T-cell (primary cell): ENCODE data around the gene IL12A. TPM values are rescaled to one million over a fixed set of nuclear protein-coding genes. Genes with fewer than 3 reads are reported as not detected.

Experiments used
- ATAC-seq, 4 experiments: fragments of 200-7000 bp in 3 of 4; fragments of 150-1000 bp in 1 of 4; cut with Tn5 transposase; replicated peaks in 1 of 4; 1 replicate in 3 of 4; 2 replicates in 1 of 4; pipeline ENCODE4 v1.10.0; 2021; ENCODE audit warnings: moderate library complexity in 3 of 4, mild to moderate bottlenecking in 2 of 4, moderate number of reproducible peaks in 1 of 4
- CTCF ChIA-PET, 2 donors: fragments of 300-600 bp; sonication (Branson Sonifier 250); formaldehyde crosslinking; loops; one replicate each; lab custom pipeline; 2022; ENCODE audit warnings: antibody characterized with exemption in 2 of 2; lab: Charles Lee
- POLR2A ChIA-PET, 2 donors: fragments of 300-600 bp; sonication (Branson Sonifier 250); formaldehyde crosslinking; loops; one replicate each; lab custom pipeline; 2022; ENCODE audit warnings: antibody characterized with exemption in 2 of 2; lab: Charles Lee
- DNase-seq, 35 experiments: peaks; one replicate each; pipeline versions ENCODE4 v3.0.0 to v3.0.0-alpha.2; 2013 to 2023
- H3K27ac ChIP-seq: one replicate; pipeline ENCODE4 v1.5.1; 2013; ENCODE audit warnings: low read length
- H3K27me3 ChIP-seq, 2 experiments: replicated peaks in 1 of 2; 1 replicate in 1 of 2; 2 replicates in 1 of 2; pipeline versions ENCODE4 v1.6.1 to v1.7.0; 2013; ENCODE audit warnings: low read length in 1 of 2, mixed read lengths in 1 of 2; ENCODE audit not compliant: control insufficient read depth in 2 of 2, insufficient read depth in 2 of 2; ENCODE audit errors: extremely low read depth in 1 of 2
- H3K36me3 ChIP-seq, 2 donors: 1 replicate in 1 of 2; 2 replicates in 1 of 2; pipeline versions ENCODE4 v1.6.1 to v1.7.0; 2013; ENCODE audit warnings: low read length in 1 of 2; ENCODE audit not compliant: control insufficient read depth in 2 of 2, insufficient read depth in 1 of 2; ENCODE audit errors: extremely low read depth in 1 of 2
- H3K4me1 ChIP-seq, 2 experiments: 1 replicate in 1 of 2; 2 replicates in 1 of 2; pipeline versions ENCODE4 v1.6.1 to v1.7.0; 2013; ENCODE audit warnings: low read length in 2 of 2, mixed read lengths in 1 of 2; ENCODE audit not compliant: insufficient read depth in 2 of 2, control insufficient read depth in 1 of 2; ENCODE audit errors: extremely low read depth in 1 of 2
- H3K4me3 ChIP-seq, 2 donors: 1 replicate in 1 of 2; 2 replicates in 1 of 2; pipeline versions ENCODE4 v1.5.1 to v1.7.0; 2013; ENCODE audit warnings: mild to moderate bottlenecking in 2 of 2, low read length in 1 of 2, moderate library complexity in 1 of 2; ENCODE audit not compliant: control insufficient read depth in 1 of 2; ENCODE audit errors: extremely low read depth in 1 of 2
- H3K9me3 ChIP-seq: 2 replicates; pipeline ENCODE4 v1.7.0; 2013
- H3K27ac Mint-ChIP-seq, 2 donors: one replicate each; pipeline ENCODE4 v1.8.0; 2020 to 2021; ENCODE audit warnings: mild to moderate bottlenecking in 2 of 2, mixed read lengths in 2 of 2
- H3K27me3 Mint-ChIP-seq, 2 donors: one replicate each; pipeline ENCODE4 v1.8.0; 2021 to 2022; ENCODE audit warnings: mixed read lengths in 2 of 2
- H3K36me3 Mint-ChIP-seq: one replicate; pipeline ENCODE4 v1.8.0; 2021; ENCODE audit warnings: mixed read lengths
- H3K4me1 Mint-ChIP-seq, 3 donors: one replicate each; pipeline ENCODE4 v1.8.0; 2020 to 2022; ENCODE audit warnings: mixed read lengths in 3 of 3, mild to moderate bottlenecking in 1 of 3
- H3K4me3 Mint-ChIP-seq, 3 donors: one replicate each; pipeline ENCODE4 v1.8.0; 2020 to 2022; ENCODE audit warnings: mild to moderate bottlenecking in 3 of 3, mixed read lengths in 3 of 3, moderate library complexity in 3 of 3
- H3K9me3 Mint-ChIP-seq, 3 donors: one replicate each; pipeline ENCODE4 v1.8.0; 2020 to 2022; ENCODE audit warnings: mixed read lengths in 3 of 3
- WGBS: methylation state at CpG from one replicate; pipeline ENCODE4 v1.1.5; 2013; ENCODE audit warnings: missing lambda C conversion rate; ENCODE audit not compliant: insufficient coverage; 5-methylcytosine and 5-hydroxymethylcytosine counted together
- total RNA-seq, 35 experiments: library from RNA in 6 of 35; stranded (reverse) in 6 of 35; fragments of 120-200 nt in 1 of 35; gene quantifications; one replicate each; pipeline versions ENCODE4 v1.2.1 to v1.2.4 and lab custom pipeline; 2013 to 2026

Gene IL12A
- total RNA-seq, 5 donors from 2014 or later (not counting 1 experiment from before 2014, with no cell fraction given): 0.57 to 3.1 (median 0.69) TPM

- Mint-ChIP-seq H3K27ac (no peak overlapping the region), H3K36me3 (no peaks in the 10 kb centered on the region), H3K4me1 (peaks cover 0 to 3% (median 0%) of the 10 kb centered on the region in 3 donors), H3K27me3 (no peaks in the 10 kb centered on the region), H3K4me3 (no peak overlapping the region), H3K9me3 (no peaks in the 10 kb centered on the region)
- ChIA-PET CTCF (interaction anchor here (0.6 to 4.6 kb wide), 8 partner anchors 18 to 1283 kb away, joined by 3 to 28 read pairs (median 4); partner anchors contain the start of gene IL12A (in 2 of the 2)), POLR2A (no interaction called here)
- Histone ChIP-seq H3K36me3 (no peaks in the 10 kb centered on the region), H3K4me3 (no peak overlapping the region), H3K4me1 (no peaks in the 10 kb centered on the region), H3K27me3 (no peaks in the 10 kb centered on the region), H3K27ac (no peak overlapping the region), H3K9me3 (no peaks in the 10 kb centered on the region)
- ATAC-seq: peak in 1 of 4 experiments; percentile 45
- 0% methylated on average over 1 of the region's 3 CpGs for WGBS
- peak in 1 of 35 experiments; percentile 25 for DNase-seq
Observed at GRCh38 chr3:160006282-160007163, 17.9 kb downstream of the IL12A start.

- H3K4me3 ChIP-seq: no peak overlapping the region
- DNase-seq (no peak), ATAC-seq (no peak)
- WGBS: 100% methylated on average over 1 of the region's 4 CpGs
- no peaks in the 10 kb centered on the region for H3K27me3 ChIP-seq
- no peaks in the 10 kb centered on the region for H3K36me3 ChIP-seq
- H3K4me3 Mint-ChIP-seq: no peak overlapping the region
- no peaks in the 10 kb centered on the region for H3K9me3 ChIP-seq
- ChIA-PET CTCF (no interaction called here), POLR2A (no interaction called here)
- H3K27ac ChIP-seq: no peak overlapping the region
- H3K36me3 Mint-ChIP-seq: no peaks in the 10 kb centered on the region
- H3K4me1 Mint-ChIP-seq: peaks cover 0 to 7% (median 3%) of the 10 kb centered on the region in 3 donors
- no peaks in the 10 kb centered on the region for H3K4me1 ChIP-seq
- no peak overlapping the region for H3K27ac Mint-ChIP-seq
- no peaks in the 10 kb centered on the region for H3K9me3 Mint-ChIP-seq
- H3K27me3 Mint-ChIP-seq: no peaks in the 10 kb centered on the region
Observed at GRCh38 chr3:160008961-160009360, 20.3 kb downstream of the IL12A start.

- ATAC-seq (no peak), DNase-seq (no peak)
- H3K36me3 Mint-ChIP-seq: no peaks in the 10 kb centered on the region
- no peaks in the 10 kb centered on the region for H3K36me3 ChIP-seq
- no peaks in the 10 kb centered on the region for H3K27me3 Mint-ChIP-seq
- H3K27ac ChIP-seq: no peak overlapping the region
- no peak overlapping the region for H3K27ac Mint-ChIP-seq
- POLR2A ChIA-PET: no interaction called here
- CTCF ChIA-PET: no interaction called here
- no peaks in the 10 kb centered on the region for H3K9me3 Mint-ChIP-seq
- H3K4me3 Mint-ChIP-seq: no peak overlapping the region
- no peaks in the 10 kb centered on the region for H3K27me3 ChIP-seq
- H3K4me3 ChIP-seq: no peak overlapping the region
- no peaks in the 10 kb centered on the region for H3K9me3 ChIP-seq
- H3K4me1 Mint-ChIP-seq: peaks cover 0 to 7% (median 3%) of the 10 kb centered on the region in 3 donors
- H3K4me1 ChIP-seq: no peaks in the 10 kb centered on the region
Observed at GRCh38 chr3:160009525-160009924, 20.9 kb downstream of the IL12A start.

GRCh38 chr3:160010578-160010977, 21.9 kb downstream of the IL12A start:
- no peak overlapping the region for H3K27ac Mint-ChIP-seq
- Histone ChIP-seq H3K9me3 (no peaks in the 10 kb centered on the region), H3K4me3 (no peak overlapping the region), H3K27me3 (no peaks in the 10 kb centered on the region), H3K4me1 (no peaks in the 10 kb centered on the region), H3K36me3 (no peaks in the 10 kb centered on the region), H3K27ac (no peak overlapping the region)
- WGBS: no CpG with 5 or more reads among the region's 4 CpGs
- ChIA-PET CTCF (interaction anchor here in 1 of 2 donors (0.6 kb wide), 1 partner anchor 16 kb away, joined by 4 read pairs; no protein-coding TSS in a partner anchor), POLR2A (no interaction called here)
- H3K9me3 Mint-ChIP-seq: no peaks in the 10 kb centered on the region
- no peaks in the 10 kb centered on the region for H3K36me3 Mint-ChIP-seq
- no peaks in the 10 kb centered on the region for H3K27me3 Mint-ChIP-seq
- H3K4me3 Mint-ChIP-seq: no peak overlapping the region
- H3K4me1 Mint-ChIP-seq: peaks cover 0 to 7% (median 3%) of the 10 kb centered on the region in 3 donors
- ATAC-seq (no peak), DNase-seq (no peak)

- Histone ChIP-seq H3K27me3 (no peaks in the 10 kb centered on the region), H3K4me1 (no peaks in the 10 kb centered on the region), H3K27ac (no peak overlapping the region), H3K4me3 (no peak overlapping the region), H3K9me3 (no peaks in the 10 kb centered on the region), H3K36me3 (no peaks in the 10 kb centered on the region)
- H3K4me1 Mint-ChIP-seq: peaks cover 0 to 7% (median 3%) of the 10 kb centered on the region in 3 donors
- ChIA-PET CTCF (interaction anchor here in 1 of 2 donors (1.1 kb wide), 1 partner anchor 127 kb away, joined by 3 read pairs; no protein-coding TSS in a partner anchor), POLR2A (no interaction called here)
- no peaks in the 10 kb centered on the region for H3K27me3 Mint-ChIP-seq
- no peaks in the 10 kb centered on the region for H3K36me3 Mint-ChIP-seq
- WGBS: 11% methylated on average over 1 of the region's 2 CpGs
- ATAC-seq: no peak
- H3K4me3 Mint-ChIP-seq: no peak overlapping the region
- DNase-seq: no peak
- no peak overlapping the region for H3K27ac Mint-ChIP-seq
- H3K9me3 Mint-ChIP-seq: no peaks in the 10 kb centered on the region
Observed at GRCh38 chr3:160012108-160012507, 23.5 kb downstream of the IL12A start.

GRCh38 chr3:160016972-160017371, 28.3 kb downstream of the IL12A start:
- H3K4me1 ChIP-seq: no peaks in the 10 kb centered on the region
- ATAC-seq (no peak), DNase-seq (no peak)
- H3K4me1 Mint-ChIP-seq: peaks cover 0 to 4% (median 3%) of the 10 kb centered on the region in 3 donors
- H3K9me3 Mint-ChIP-seq: no peaks in the 10 kb centered on the region
- no peak overlapping the region for H3K27ac Mint-ChIP-seq
- no peaks in the 10 kb centered on the region for H3K36me3 ChIP-seq
- WGBS: no CpG with 5 or more reads among the region's 1 CpG
- H3K36me3 Mint-ChIP-seq: no peaks in the 10 kb centered on the region
- no peaks in the 10 kb centered on the region for H3K9me3 ChIP-seq
- no peaks in the 10 kb centered on the region for H3K27me3 ChIP-seq
- no peak overlapping the region for H3K27ac ChIP-seq
- no peak overlapping the region for H3K4me3 Mint-ChIP-seq
- ChIA-PET CTCF (no interaction called here), POLR2A (no interaction called here)
- H3K4me3 ChIP-seq: no peak overlapping the region
- peaks cover 0 to 7% of the 10 kb centered on the region in 2 donors for H3K27me3 Mint-ChIP-seq
